HepG2 (cell line): ENCODE data around the gene ZNF71.

Experiments used
- EZH2 ChIP-seq: conservative IDR thresholded peaks from 2 replicates; pipeline ENCODE4 v1.6.1; 2012; ENCODE audit warnings: mild to moderate bottlenecking, low read depth, low read length, moderate library complexity
- POLR2A ChIP-seq, 2 experiments: IDR thresholded peaks; 2 replicates each; pipeline ENCODE4 v1.6.1; 2011; ENCODE audit warnings: low read depth in 2 of 2, low read length in 2 of 2, mild to moderate bottlenecking in 1 of 2, moderate library complexity in 1 of 2; ENCODE audit not compliant: insufficient read depth in 1 of 2
- TF ChIP-seq, protein P1 (sequence below): IDR thresholded peaks from 2 replicates; pipeline ENCODE4 v1.6.1; 2012; ENCODE audit warnings: low read length, improper control_type of control experiment

DNA sequence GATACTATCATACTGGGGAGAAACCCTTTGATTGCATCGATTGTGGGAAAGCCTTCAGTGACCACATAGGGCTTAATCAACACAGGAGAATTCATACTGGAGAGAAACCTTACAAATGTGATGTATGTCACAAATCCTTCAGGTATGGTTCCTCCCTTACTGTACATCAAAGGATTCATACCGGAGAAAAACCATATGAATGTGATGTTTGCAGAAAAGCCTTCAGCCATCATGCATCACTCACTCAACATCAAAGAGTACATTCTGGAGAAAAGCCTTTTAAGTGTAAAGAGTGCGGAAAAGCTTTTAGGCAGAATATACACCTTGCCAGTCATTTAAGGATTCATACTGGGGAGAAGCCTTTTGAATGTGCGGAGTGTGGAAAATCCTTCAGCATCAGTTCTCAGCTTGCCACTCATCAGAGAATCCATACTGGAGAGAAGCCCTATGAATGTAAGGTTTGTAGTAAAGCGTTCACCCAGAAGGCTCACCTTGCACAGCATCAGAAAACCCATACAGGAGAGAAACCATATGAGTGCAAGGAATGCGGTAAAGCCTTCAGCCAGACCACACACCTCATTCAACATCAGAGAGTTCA lies 40.7 kb upstream of the ZNF71 start:
- no peak for TF ChIP-seq POLR2A (IDR thresholded peaks at IDR 0.05; ENCODE audit: insufficient read depth in 1 of 2, low read depth in 2 of 2, low read length in 2 of 2)
- TF ChIP-seq EZH2: no peak
- TF ChIP-seq, protein P1, sequence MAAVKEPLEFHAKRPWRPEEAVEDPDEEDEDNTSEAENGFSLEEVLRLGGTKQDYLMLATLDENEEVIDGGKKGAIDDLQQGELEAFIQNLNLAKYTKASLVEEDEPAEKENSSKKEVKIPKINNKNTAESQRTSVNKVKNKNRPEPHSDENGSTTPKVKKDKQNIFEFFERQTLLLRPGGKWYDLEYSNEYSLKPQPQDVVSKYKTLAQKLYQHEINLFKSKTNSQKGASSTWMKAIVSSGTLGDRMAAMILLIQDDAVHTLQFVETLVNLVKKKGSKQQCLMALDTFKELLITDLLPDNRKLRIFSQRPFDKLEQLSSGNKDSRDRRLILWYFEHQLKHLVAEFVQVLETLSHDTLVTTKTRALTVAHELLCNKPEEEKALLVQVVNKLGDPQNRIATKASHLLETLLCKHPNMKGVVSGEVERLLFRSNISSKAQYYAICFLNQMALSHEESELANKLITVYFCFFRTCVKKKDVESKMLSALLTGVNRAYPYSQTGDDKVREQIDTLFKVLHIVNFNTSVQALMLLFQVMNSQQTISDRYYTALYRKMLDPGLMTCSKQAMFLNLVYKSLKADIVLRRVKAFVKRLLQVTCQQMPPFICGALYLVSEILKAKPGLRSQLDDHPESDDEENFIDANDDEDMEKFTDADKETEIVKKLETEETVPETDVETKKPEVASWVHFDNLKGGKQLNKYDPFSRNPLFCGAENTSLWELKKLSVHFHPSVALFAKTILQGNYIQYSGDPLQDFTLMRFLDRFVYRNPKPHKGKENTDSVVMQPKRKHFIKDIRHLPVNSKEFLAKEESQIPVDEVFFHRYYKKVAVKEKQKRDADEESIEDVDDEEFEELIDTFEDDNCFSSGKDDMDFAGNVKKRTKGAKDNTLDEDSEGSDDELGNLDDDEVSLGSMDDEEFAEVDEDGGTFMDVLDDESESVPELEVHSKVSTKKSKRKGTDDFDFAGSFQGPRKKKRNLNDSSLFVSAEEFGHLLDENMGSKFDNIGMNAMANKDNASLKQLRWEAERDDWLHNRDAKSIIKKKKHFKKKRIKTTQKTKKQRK: no peak
